Aorta (tissue), 5 donors: ENCODE measurements around the gene RASL12. TPM values are rescaled to one million over a fixed set of nuclear protein-coding genes. Genes with fewer than 3 reads are reported as not detected.
"Not testable (repeated sequence)": the region's sequence is repeated elsewhere in the genome, so short reads cannot be mapped to it uniquely, and the experiment has no call there.

ENCODE experiments used
- ATAC-seq: fragments of 200-7000 bp; cut with Tn5 transposase; one replicate; pipeline ENCODE4 v1.9.1; 2022; ENCODE audit warnings: moderate library complexity; ENCODE audit not compliant: low FRiP score
- DNase-seq, 2 donors: peaks; one replicate each; pipeline ENCODE4 v3.0.0-alpha.2; 2020
- H3K27ac ChIP-seq, 2 donors: one replicate each; pipeline ENCODE4 v1.5.1; 2013; ENCODE audit warnings: low read length in 2 of 2, mild to moderate bottlenecking in 2 of 2, moderate library complexity in 2 of 2, control low read depth in 1 of 2, inconsistent platforms in 1 of 2, low read depth in 1 of 2
- H3K27me3 ChIP-seq, 2 donors: one replicate each; pipeline ENCODE4 v1.6.1; 2013; ENCODE audit warnings: control low read depth in 1 of 2, low read length in 1 of 2, mild to moderate bottlenecking in 1 of 2, moderate library complexity in 1 of 2; ENCODE audit not compliant: insufficient read depth in 2 of 2, control insufficient read depth in 1 of 2
- H3K36me3 ChIP-seq, 2 donors: one replicate each; pipeline ENCODE4 v1.6.1; 2013; ENCODE audit warnings: control low read depth in 1 of 2, low read length in 1 of 2, mild to moderate bottlenecking in 1 of 2; ENCODE audit not compliant: insufficient read depth in 2 of 2, control insufficient read depth in 1 of 2
- H3K4me1 ChIP-seq, 2 donors: one replicate each; pipeline ENCODE4 v1.6.1; 2013; ENCODE audit warnings: low read length in 2 of 2, control low read depth in 1 of 2, mild to moderate bottlenecking in 1 of 2, moderate library complexity in 1 of 2; ENCODE audit not compliant: insufficient read depth in 2 of 2, control insufficient read depth in 1 of 2
- H3K4me3 ChIP-seq, 2 donors: one replicate each; pipeline ENCODE4 v1.5.1; 2013; ENCODE audit warnings: low read length in 2 of 2, control low read depth in 1 of 2, mild to moderate bottlenecking in 1 of 2
- H3K9me3 ChIP-seq: one replicate; pipeline ENCODE4 v1.6.1; 2013; ENCODE audit warnings: mild to moderate bottlenecking, low read length; ENCODE audit not compliant: control insufficient read depth
- WGBS, 2 donors: extraction: QIAGEN DNeasy Blood & Tissue Kit; methylation state at CpG; one replicate each; pipeline ENCODE4 v1.1.7; 2013; 5-methylcytosine and 5-hydroxymethylcytosine counted together
- intact Hi-C, 2 donors: fragments of 100-400 bp; cut with DNase I; formaldehyde crosslinking; loops; one replicate each; pipeline versions ENCODE4 v1.14.2 to v1.15.0; 2022
- polyA plus RNA-seq, 2 donors: library from polyadenylated mRNA; stranded (reverse); fragments of 200-250 nt; gene quantifications; one replicate each; pipeline ENCODE4 v1.2.3, GENCODE V29; 2013
- total RNA-seq, 2 donors: library from RNA; stranded (reverse); fragmentation: NEBNext Ultra II Directional; extraction: Animal tissue kit (Norgen Biotek cat#: 25700); gene quantifications; one replicate each; pipeline ENCODE4 v1.2.1, GENCODE V29; 2021
- donor health status: healthy with polysubstance abuse.
- donor health status: Bipolar disorder and iron deficiency.
- donor health status: DM: no; HTN: no; CAD: no.
- donor health status: DM: no; HTN: no; CAD: no.
- donor health status: DM: yes; HTN: yes; CAD: no.

RASL12 gene
- total and polyA plus RNA-seq, 4 donors: 51.3 to 171 (median 84.5) TPM

GRCh38 chr15:65095011-65095746 lies 27.4 kb upstream of the RASL12 start:
- no peak for DNase-seq
- peaks cover 0 to 4% of the 10 kb centered on the region in 2 donors for H3K36me3 ChIP-seq
- no peak for ATAC-seq
- H3K4me3 ChIP-seq: no peak overlapping the region
- H3K9me3 ChIP-seq: no peaks in the 10 kb centered on the region
- H3K27ac ChIP-seq: peak overlapping the region in 1 of 2 donors; percentile 2
- intact Hi-C loops: no loop called here
- no peaks in the 10 kb centered on the region for H3K27me3 ChIP-seq
- H3K4me1 ChIP-seq: no peaks in the 10 kb centered on the region
- 25% methylated on average over 5 of the region's 5 CpGs for whole genome bisulfite sequencing, 2 donors

- Histone ChIP-seq H3K9me3 (no peaks in the 10 kb centered on the region), H3K4me3 (no peak overlapping the region), H3K27ac (no peak overlapping the region), H3K27me3 (no peaks in the 10 kb centered on the region), H3K36me3 (peaks cover 0 to 4% of the 10 kb centered on the region in 2 donors), H3K4me1 (no peaks in the 10 kb centered on the region)
- ATAC-seq (no peak), DNase-seq (peak in 1 of 2 donors; percentile 59)
- intact Hi-C loops: loop anchor here in 1 of 2 donors (5.0 kb wide), 1 partner anchor 37 kb away; no protein-coding TSS in a partner anchor
- 55 to 62% methylated on average over 12 to 14 of the region's 14 CpGs for WGBS, 2 donors
Observed at GRCh38 chr15:65094294-65094995, 26.7 kb upstream of the RASL12 start.

- H3K4me1 ChIP-seq, H3K9me3 ChIP-seq, H3K27ac ChIP-seq, DNase-seq, H3K27me3 ChIP-seq, ATAC-seq, H3K36me3 ChIP-seq, H3K4me3 ChIP-seq: not testable (repeated sequence)
- 94 to 97% methylated on average over 13 of the region's 13 CpGs for WGBS, 2 donors
- intact Hi-C loops: loop anchor here in 1 of 2 donors (5.0 kb wide), 1 partner anchor 36 kb away; no protein-coding TSS in a partner anchor
Observed at GRCh38 chr15:65093793-65094170, 26.0 kb upstream of the RASL12 start.

- intact Hi-C loops: loop anchor here in 1 of 2 donors (5.0 kb wide), 1 partner anchor 36 kb away; no protein-coding TSS in a partner anchor
- no peak for ATAC-seq
- peak; percentile 68 to 79 for DNase-seq
- Histone ChIP-seq H3K9me3 (no peaks in the 10 kb centered on the region), H3K27ac (peak overlapping the region in 1 of 2 donors; percentile 43), H3K36me3 (no peaks in the 10 kb centered on the region), H3K4me3 (no peak overlapping the region), H3K4me1 (peaks cover 0 to 2% of the 10 kb centered on the region in 2 donors), H3K27me3 (no peaks in the 10 kb centered on the region)
- 63 to 65% methylated on average over 17 of the region's 17 CpGs for WGBS, 2 donors
Observed at GRCh38 chr15:65092911-65093792, 25.4 kb upstream of the RASL12 start.

- ATAC-seq: no peak
- peak in 1 of 2 donors; percentile 66 for DNase-seq
- H3K9me3 ChIP-seq: no peaks in the 10 kb centered on the region
- intact Hi-C loops: loop anchor here in 1 of 2 donors (5.0 kb wide), 1 partner anchor 35 kb away; no protein-coding TSS in a partner anchor
- H3K36me3 ChIP-seq: no peaks in the 10 kb centered on the region
- peaks cover 0 to 2% of the 10 kb centered on the region in 2 donors for H3K4me1 ChIP-seq
- peak overlapping the region; percentile 38 to 85 for H3K27ac ChIP-seq
- 6 to 16% methylated on average over 12 of the region's 12 CpGs for WGBS, 2 donors
- H3K27me3 ChIP-seq: no peaks in the 10 kb centered on the region
- H3K4me3 ChIP-seq: no peak overlapping the region
Observed at GRCh38 chr15:65091946-65092770, 24.4 kb upstream of the RASL12 start.

GRCh38 chr15:65089206-65089824 lies 21.5 kb upstream of the RASL12 start:
- H3K36me3 ChIP-seq: no peaks in the 10 kb centered on the region
- H3K4me1 ChIP-seq: peaks cover 2 to 6% of the 10 kb centered on the region in 2 donors
- DNase-seq (peak in 1 of 2 donors; percentile 75), ATAC-seq (no peak)
- intact Hi-C loops: loop anchor here in 1 of 2 donors (2.0 kb wide), 1 partner anchor 23 kb away; the partner anchor contains the start of gene RASL12
- H3K9me3 ChIP-seq: no peaks in the 10 kb centered on the region
- peak overlapping the region; percentile 63 to 87 for H3K27ac ChIP-seq
- 37 to 44% methylated on average over 5 of the region's 5 CpGs for WGBS, 2 donors
- no peaks in the 10 kb centered on the region for H3K27me3 ChIP-seq
- H3K4me3 ChIP-seq: no peak overlapping the region

GRCh38 chr15:65088643-65089021 lies 20.8 kb upstream of the RASL12 start:
- ATAC-seq (no peak), DNase-seq (no peak)
- Histone ChIP-seq H3K4me3 (no peak overlapping the region), H3K4me1 (peaks cover 2 to 6% of the 10 kb centered on the region in 2 donors), H3K27ac (peak overlapping the region; percentile 63 to 87), H3K27me3 (no peaks in the 10 kb centered on the region), H3K36me3 (no peaks in the 10 kb centered on the region), H3K9me3 (no peaks in the 10 kb centered on the region)
- 10 to 21% methylated on average over 6 of the region's 6 CpGs for WGBS, 2 donors
- intact Hi-C loops: loop anchor here in 1 of 2 donors (2.0 kb wide), 1 partner anchor 22 kb away; the partner anchor contains the start of gene RASL12
